ENCODE results near the gene TNKS1BP1. TPM values are rescaled to one million over a fixed set of nuclear protein-coding genes. Genes with fewer than 3 reads are reported as not detected.

The TNKS1BP1 gene
- total and polyA plus RNA-seq, 2 experiments from 2014 or later = 64.2 to 72.2 TPM

GRCh38 chr11:57335343-57336110, 10.8 kb upstream of the TNKS1BP1 start, which contains the start of gene SSRP1:
Gene SSRP1 (minus strand): TSS chr11:57335892. CDS start chr11:57335121, 771 bp downstream.
- DNase-seq (ENCODE audit: low spot score) (peak; percentile 93), ATAC-seq (peak; percentile 96)
- Histone ChIP-seq H3K79me2 (replicated peaks; ENCODE audit: insufficient read depth) (peaks cover 39% of the 10 kb centered on the region), H3K36me3 (ENCODE audit: insufficient read depth) (peaks cover 29% of the 10 kb centered on the region), H3K27ac (ENCODE audit: low read depth) (0 out of 2 replicates have a peak within 1 kb of the TSS, but pooled peaks have one; percentile 14), H3K4me3 (peak within 1 kb of the TSS; percentile 96), H3K4me2 (peak within 1 kb of the TSS; percentile 99), H3F3A (replicated peaks; ENCODE audit: low read depth) (no peaks in the 10 kb centered on the region), H3K4me1 (ENCODE audit: insufficient read depth) (peaks cover 36% of the 10 kb centered on the region), H2AFZ (peak within 1 kb of the TSS; percentile 77; the same call in 1 of the 2 replicates), H3K27me3 (ENCODE audit: insufficient read depth) (peaks cover 4% of the 10 kb centered on the region; the same call in 1 of the 2 replicates), H3K9me2 (ENCODE audit: insufficient read depth) (no peaks in the 10 kb centered on the region), H4K20me1 (replicated peaks; ENCODE audit: insufficient read depth) (peaks cover 16% of the 10 kb centered on the region; the same call in 1 of the 2 replicates)
- no peaks in the 10 kb centered on the region for H3K9me3 Mint-ChIP-seq
- H3K27me3 Mint-ChIP-seq (ENCODE audit: insufficient read depth, low read depth, poor library complexity) = peaks cover 9% of the 10 kb centered on the region
- peaks cover 48% of the 10 kb centered on the region for H3K4me1 Mint-ChIP-seq
- peaks cover 46% of the 10 kb centered on the region for H3K36me3 Mint-ChIP-seq (ENCODE audit: low read depth)
- no peak for TF ChIP-seq EZH2phosphoT487 (IDR thresholded peaks at IDR 0.05; ENCODE audit: unreplicated experiment)
- TF ChIP-seq CREB1 (CRISPR knock-in tag; IDR thresholded peaks at IDR 0.05; ENCODE audit: low read depth) = peak; percentile 67
- TF ChIP-seq POLR2AphosphoS5 (IDR thresholded peaks at IDR 0.05; ENCODE audit: low read depth) = peak; percentile 60
- TF ChIP-seq ZNF462 (CRISPR knock-in tag; IDR thresholded peaks at IDR 0.05) = no peak
- TF ChIP-seq JUNB (IDR thresholded peaks at IDR 0.05; ENCODE audit: unreplicated experiment) = no peak
- TF ChIP-seq STAT1 (IDR thresholded peaks at IDR 0.05; ENCODE audit: unreplicated experiment) = no peak
- TF ChIP-seq ETS1 (IDR thresholded peaks at IDR 0.05) = peak; percentile 59
- H3K4me3 Mint-ChIP-seq = peak within 1 kb of the TSS; percentile 97
- peak within 1 kb of the TSS; percentile 98 for H3K27ac Mint-ChIP-seq

All from GM23338 (cell line).